GM21786 (cell line): ENCODE measurements around the gene VAC14.
"Not testable (repeated sequence)": the region's sequence is repeated elsewhere in the genome, so short reads cannot be mapped to it uniquely, and the experiment has no call there.

Experiments
- ATAC-seq: cut with Tn5 transposase; IDR thresholded peaks from one replicate; pipeline ENCODE4 v1.9.1; 2021; ENCODE audit not compliant: unreplicated experiment

VAC14 gene

GRCh38 chr16:70651524-70651923 lies 149.4 kb downstream of the VAC14 start:
- no peak for ATAC-seq

- ATAC-seq, result no peak
These were observed 150.7 kb downstream of the VAC14 start for GRCh38 chr16:70650216-70650615.

- ATAC-seq, result no peak
These were observed 151.7 kb downstream of the VAC14 start for GRCh38 chr16:70649300-70649699.

GRCh38 chr16:70648606-70649005 lies 152.4 kb downstream of the VAC14 start:
- ATAC-seq, result no peak

- ATAC-seq, result no peak
These were observed 153.3 kb downstream of the VAC14 start for GRCh38 chr16:70647441-70648359.

- ATAC-seq, result no peak
These were observed 154.4 kb downstream of the VAC14 start, which contains the start of gene IL34 for GRCh38 chr16:70646260-70647241. Gene IL34 (plus strand): TSS chr16:70646559. CDS start chr16:70646948, 389 bp downstream.

- ATAC-seq, result no peak
These were observed 156.0 kb downstream of the VAC14 start for GRCh38 chr16:70644763-70645597.

GRCh38 chr16:70643264-70643663 lies 157.7 kb downstream of the VAC14 start:
- not testable (repeated sequence) for ATAC-seq

- no peak for ATAC-seq
These were observed 158.3 kb downstream of the VAC14 start for GRCh38 chr16:70642633-70643032.

GRCh38 chr16:70638814-70639792 lies 161.9 kb downstream of the VAC14 start:
- no peak for ATAC-seq
